Measurements from ENCODE around the gene LRCH1.

GRCh38 chr13:46668302-46668720, 115.3 kb downstream of the LRCH1 start:
- no peak for TF ChIP-seq CTCF (IDR thresholded peaks at IDR 0.05)
- no peak for TF ChIP-seq POLR2A (IDR thresholded peaks at IDR 0.05)

All from lower leg skin (tissue), 3 donors.